ENCODE results near the gene CD63.
"Not testable (repeated sequence)": the region's sequence is repeated elsewhere in the genome, so short reads cannot be mapped to it uniquely, and the experiment has no call there.

The CD63 gene

GRCh38 chr12:55728939-55729818, at the start of gene CD63:
Gene CD63 (minus strand): TSS chr12:55729009. CDS start chr12:55728341, 668 bp downstream.
- peak; percentile 80 for DNase-seq (ENCODE audit: low read depth)

GRCh38 chr12:55777856-55778255, 49.0 kb upstream of the CD63 start:
- DNase-seq (ENCODE audit: low read depth) = no peak

DNA sequence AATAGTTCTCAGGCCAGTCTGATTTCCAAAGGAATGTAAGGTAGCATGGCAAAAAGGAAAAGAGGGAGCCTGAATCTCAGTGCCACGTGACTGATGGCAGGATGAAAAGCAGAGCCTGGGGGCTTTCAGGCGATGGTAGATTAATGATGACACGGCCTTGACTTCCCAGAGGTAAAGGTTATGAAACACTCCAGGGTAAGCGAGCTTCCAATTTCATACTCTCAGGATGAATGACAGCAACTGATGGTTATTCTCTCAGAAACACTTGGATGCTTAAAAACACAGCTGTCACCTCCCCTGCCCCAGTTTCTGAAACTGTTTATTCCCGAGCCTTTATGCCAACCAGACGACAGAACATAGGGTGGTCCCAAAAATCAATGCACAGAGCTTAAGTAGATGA, 42.9 kb upstream of the CD63 start:
- no peak for DNase-seq (ENCODE audit: low read depth)

DNA sequence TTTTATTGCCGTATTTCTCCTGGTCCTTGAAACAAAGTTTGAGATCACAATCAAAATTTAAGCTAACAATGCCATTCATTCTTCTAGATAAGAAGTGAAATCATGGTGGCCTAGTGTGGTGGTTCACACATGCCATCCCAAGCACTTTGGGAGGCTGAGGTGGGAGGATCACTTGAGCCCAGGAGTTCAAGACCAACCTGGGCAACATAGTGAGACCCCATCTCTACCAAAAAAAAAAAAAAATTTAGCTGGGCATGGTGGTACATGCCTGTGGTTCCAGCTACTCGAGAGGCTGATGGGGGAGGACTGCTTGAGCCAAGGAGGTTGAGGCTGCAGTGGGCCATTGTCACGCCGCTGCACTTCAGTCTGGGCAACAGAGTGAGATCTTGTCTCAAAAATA, 38.3 kb upstream of the CD63 start:
- DNase-seq (ENCODE audit: low read depth) = no peak

- DNase-seq (ENCODE audit: low read depth) = no peak
These were observed 37.0 kb upstream of the CD63 start for GRCh38 chr12:55765736-55766290.

- DNase-seq (ENCODE audit: low read depth) = no peak
These were observed 33.8 kb upstream of the CD63 start for GRCh38 chr12:55762646-55763045.

GRCh38 chr12:55760663-55761062, 31.9 kb upstream of the CD63 start:
- no peak for DNase-seq (ENCODE audit: low read depth)

GRCh38 chr12:55758575-55758974, 29.8 kb upstream of the CD63 start:
- not testable (repeated sequence) for DNase-seq (ENCODE audit: low read depth)

GRCh38 chr12:55757701-55758100, 28.9 kb upstream of the CD63 start:
- DNase-seq (ENCODE audit: low read depth) = no peak

- no peak for DNase-seq (ENCODE audit: low read depth)
These were observed 26.4 kb upstream of the CD63 start for GRCh38 chr12:55755246-55755645.

- DNase-seq (ENCODE audit: low read depth) = no peak
These were observed 19.6 kb upstream of the CD63 start for GRCh38 chr12:55748230-55748993.

DNA sequence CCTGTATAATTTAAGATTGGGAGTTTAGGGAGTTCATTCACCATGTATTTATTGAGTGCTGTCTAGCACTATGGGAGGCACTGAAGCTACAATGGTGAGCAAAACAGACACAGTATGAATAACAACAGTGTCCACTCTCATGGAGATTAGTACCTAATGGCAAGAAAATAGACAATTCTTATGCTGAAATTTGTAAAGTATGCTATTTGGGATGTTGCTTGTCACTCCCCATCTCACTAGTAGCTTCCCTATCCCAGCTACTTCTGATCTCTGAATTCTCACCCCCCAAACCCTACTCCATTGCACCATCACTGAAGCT, 18.1 kb upstream of the CD63 start:
- DNase-seq (ENCODE audit: low read depth) = no peak

- no peak for DNase-seq (ENCODE audit: low read depth)
These were observed 17.5 kb upstream of the CD63 start for GRCh38 chr12:55746174-55746912.

- no peak for DNase-seq (ENCODE audit: low read depth)
These were observed 16.8 kb upstream of the CD63 start for GRCh38 chr12:55745361-55746173.

- no peak for DNase-seq (ENCODE audit: low read depth)
These were observed 15.7 kb upstream of the CD63 start for GRCh38 chr12:55744340-55745030.

DNA sequence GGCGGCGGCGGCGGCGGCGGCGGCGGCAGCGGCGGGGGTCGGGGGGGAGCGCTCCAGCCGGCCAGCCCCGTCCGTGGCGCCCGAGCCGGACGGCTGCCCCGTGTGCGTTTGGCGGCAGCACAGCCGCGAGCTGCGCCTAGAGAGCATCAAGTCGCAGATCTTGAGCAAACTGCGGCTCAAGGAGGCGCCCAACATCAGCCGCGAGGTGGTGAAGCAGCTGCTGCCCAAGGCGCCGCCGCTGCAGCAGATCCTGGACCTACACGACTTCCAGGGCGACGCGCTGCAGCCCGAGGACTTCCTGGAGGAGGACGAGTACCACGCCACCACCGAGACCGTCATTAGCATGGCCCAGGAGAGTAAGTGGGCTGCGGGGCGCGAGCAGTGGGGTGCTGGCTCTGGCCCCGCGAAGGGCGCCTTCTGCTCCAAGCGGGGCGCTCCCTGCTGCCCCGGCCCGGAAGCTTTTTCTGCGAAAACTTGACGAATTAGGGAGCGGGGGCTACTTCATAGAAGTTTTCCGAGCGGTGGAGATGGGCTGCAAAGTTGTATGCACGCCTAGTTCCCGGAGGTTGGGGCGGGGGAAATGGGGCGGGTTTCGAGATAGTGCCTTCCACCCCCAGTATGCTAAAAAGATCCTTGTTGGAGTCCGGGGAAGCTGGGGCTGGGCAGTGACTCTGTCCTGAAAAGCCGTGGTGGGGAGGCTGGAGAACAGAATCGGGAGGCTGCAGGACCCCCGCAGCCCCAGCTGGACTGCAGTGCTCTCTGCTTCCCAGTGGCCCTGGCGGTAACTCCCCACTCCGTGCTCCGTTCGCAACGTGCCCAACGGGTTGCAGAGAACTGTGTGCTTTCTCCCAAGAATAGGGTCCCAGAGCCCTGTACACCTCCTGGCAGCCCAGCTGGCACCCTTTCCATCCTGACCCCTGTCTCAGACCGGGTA, 14.9 kb upstream of the CD63 start:
- no peak for DNase-seq (ENCODE audit: low read depth)

DNA sequence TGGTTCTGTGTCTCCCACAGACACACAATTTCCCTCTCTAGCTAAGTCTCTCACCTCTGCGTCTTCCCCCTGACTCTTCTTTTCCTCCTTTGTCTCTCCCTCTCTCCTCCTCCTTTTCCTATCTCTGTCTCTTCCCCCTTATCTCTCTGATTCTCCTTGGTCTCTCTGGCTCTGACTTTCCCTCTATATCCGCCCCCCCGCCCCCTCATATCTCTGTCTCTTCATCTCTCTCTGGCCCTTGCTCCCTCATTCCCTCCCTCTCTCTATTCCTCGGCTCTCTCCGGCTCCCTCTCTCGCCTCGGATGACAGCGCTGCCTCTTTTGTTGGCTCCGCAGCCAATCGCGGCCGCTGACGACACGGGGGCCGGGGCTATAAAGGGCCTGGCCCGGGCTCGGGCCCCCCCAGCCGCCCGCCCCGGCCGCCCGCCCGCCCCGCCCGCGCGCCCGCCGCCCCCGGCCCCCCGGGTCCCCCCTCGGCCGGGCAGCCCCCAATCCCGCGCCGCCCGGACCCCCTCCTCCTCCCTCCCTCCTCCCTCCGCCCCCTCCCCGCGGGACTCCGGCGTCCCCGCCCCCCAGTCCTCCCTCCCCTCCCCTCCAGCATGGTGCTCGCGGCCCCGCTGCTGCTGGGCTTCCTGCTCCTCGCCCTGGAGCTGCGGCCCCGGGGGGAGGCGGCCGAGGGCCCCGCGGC, 14.1 kb upstream of the CD63 start, which contains the start of gene GDF11:
Gene GDF11 (plus strand): TSS at position 404 of the 687 bp plus-strand sequence. CDS start 195 bp downstream, at position 599.
- DNase-seq (ENCODE audit: low read depth) = no peak

GRCh38 chr12:55741931-55742680, 13.3 kb upstream of the CD63 start:
- no peak for DNase-seq (ENCODE audit: low read depth)
